Mucosa of stomach (tissue), 1 donor: Measurements from ENCODE around the gene GOLGA2.

Experiments
- H3K27me3 ChIP-seq: one replicate; pipeline ENCODE4 v1.7.0; 2013; ENCODE audit warnings: mild to moderate bottlenecking, low read length; ENCODE audit not compliant: control insufficient read depth, insufficient read depth
- H3K36me3 ChIP-seq: one replicate; pipeline ENCODE4 v1.7.0; 2013; ENCODE audit warnings: low read length; ENCODE audit not compliant: control insufficient read depth, insufficient read depth
- H3K4me1 ChIP-seq: one replicate; pipeline ENCODE4 v1.7.0; 2013; ENCODE audit warnings: mild to moderate bottlenecking, low read length; ENCODE audit not compliant: control insufficient read depth, insufficient read depth
- H3K4me3 ChIP-seq: one replicate; pipeline ENCODE4 v1.7.0; 2013; ENCODE audit warnings: low read length
- H3K9ac ChIP-seq: one replicate; pipeline ENCODE4 v1.7.0; 2013; ENCODE audit warnings: mild to moderate bottlenecking, low read length, moderate library complexity
- H3K9me3 ChIP-seq: one replicate; pipeline ENCODE4 v1.7.0; 2013; ENCODE audit warnings: mild to moderate bottlenecking, low read length, moderate library complexity; ENCODE audit not compliant: control insufficient read depth
- donor health status: Pancreatic carcinoma.

The GOLGA2 gene

DNA sequence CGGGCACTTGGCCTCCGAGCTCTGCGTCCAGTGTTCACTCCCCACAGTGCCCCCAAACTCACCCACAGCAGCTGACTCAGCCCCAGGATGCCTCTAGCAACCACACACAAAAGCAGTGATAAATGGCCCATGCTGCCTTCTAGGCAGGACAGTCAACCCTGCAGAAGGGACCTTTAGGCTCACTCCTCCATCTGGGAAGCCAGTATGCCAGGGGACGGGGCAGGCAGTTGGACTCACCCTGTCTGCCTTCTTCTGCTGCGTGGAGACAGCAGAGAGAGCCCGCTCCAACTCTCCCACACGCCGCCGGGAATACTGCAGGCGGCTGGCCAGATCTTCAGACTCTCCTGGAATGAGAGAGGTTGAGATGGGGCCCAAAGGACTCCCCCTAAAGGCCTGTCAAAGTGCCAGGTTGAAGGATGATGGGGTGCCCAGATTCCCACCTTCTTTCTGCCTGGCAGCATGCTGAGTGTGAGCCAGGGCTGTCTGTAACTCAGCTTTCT, 10.4 kb downstream of the GOLGA2 start:
- H3K9me3 ChIP-seq: no peaks in the 10 kb centered on the region
- H3K27me3 ChIP-seq: no peaks in the 10 kb centered on the region
- no peak overlapping the region for H3K9ac ChIP-seq
- no peak overlapping the region for H3K4me3 ChIP-seq
- H3K36me3 ChIP-seq: peaks cover 18% of the 10 kb centered on the region
- H3K4me1 ChIP-seq: no peaks in the 10 kb centered on the region

DNA sequence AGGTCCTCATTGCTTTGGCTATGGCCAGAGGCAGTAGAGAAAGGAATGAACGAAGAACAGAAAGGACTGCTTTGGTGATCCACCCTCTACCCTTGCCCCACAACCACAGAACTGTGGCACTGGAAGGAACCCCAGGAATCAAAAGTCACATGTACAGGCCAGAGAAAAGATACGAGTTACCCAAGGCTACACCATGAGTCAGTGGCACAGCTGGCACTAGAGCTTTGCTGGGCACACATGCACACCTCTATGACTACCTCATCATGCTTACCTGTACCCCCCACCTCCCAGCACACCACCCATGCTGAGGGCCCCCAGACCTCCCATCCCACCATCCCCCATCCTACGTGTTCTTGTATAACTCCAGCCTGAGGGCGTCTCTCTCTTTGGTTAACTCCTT, 13.1 kb downstream of the GOLGA2 start:
- H3K9ac ChIP-seq: no peak overlapping the region
- no peaks in the 10 kb centered on the region for H3K27me3 ChIP-seq
- no peak overlapping the region for H3K4me3 ChIP-seq
- no peaks in the 10 kb centered on the region for H3K4me1 ChIP-seq
- no peaks in the 10 kb centered on the region for H3K9me3 ChIP-seq
- peaks cover 24% of the 10 kb centered on the region for H3K36me3 ChIP-seq

DNA sequence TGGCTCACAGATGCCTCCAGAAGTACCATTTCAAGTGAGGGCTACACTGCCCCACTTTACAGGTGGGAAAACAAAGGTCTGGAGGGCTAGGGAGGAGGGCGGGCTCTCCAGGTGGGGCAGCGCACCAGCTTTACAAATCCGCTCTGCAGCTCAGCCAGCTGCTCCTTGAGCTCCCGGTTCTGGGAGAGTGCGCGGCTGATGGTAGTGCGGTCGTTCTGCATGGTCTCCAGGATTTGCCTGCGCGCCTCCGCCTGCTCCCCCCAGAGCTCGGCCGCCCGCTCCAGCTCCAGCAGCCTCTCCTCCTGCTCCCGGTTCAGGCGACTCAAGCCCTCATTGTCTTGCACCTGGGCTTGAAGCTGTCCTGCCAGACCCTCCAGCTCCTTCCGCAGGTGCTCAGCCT, 15.5 kb downstream of the GOLGA2 start:
- Histone ChIP-seq H3K36me3 (peaks cover 28% of the 10 kb centered on the region), H3K4me3 (no peak overlapping the region), H3K9me3 (no peaks in the 10 kb centered on the region), H3K4me1 (no peaks in the 10 kb centered on the region), H3K27me3 (no peaks in the 10 kb centered on the region), H3K9ac (no peak overlapping the region)

DNA sequence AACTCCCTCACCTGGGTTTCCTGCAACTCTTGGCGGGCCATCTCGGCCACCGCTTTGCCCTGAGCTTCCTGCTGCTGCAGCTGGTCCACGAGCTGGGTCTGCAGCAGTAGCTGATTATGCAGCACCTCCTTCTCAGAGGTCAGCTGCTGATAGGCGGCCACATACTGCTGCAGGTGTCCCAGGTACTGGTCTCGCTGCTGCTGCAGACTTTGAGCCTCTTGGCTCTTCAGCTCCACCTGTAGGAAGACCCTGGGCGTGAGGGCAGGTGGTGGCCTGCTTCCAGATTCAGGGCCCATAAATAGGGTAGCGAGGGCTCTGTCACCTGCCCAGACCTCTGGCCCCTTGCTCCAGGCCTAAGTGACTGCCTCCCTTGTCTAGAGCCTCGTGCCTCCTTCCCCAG, 16.7 kb downstream of the GOLGA2 start:
- no peak overlapping the region for H3K4me3 ChIP-seq
- H3K36me3 ChIP-seq: peaks cover 28% of the 10 kb centered on the region
- no peaks in the 10 kb centered on the region for H3K27me3 ChIP-seq
- H3K9me3 ChIP-seq: no peaks in the 10 kb centered on the region
- no peaks in the 10 kb centered on the region for H3K4me1 ChIP-seq
- H3K9ac ChIP-seq: no peak overlapping the region

DNA sequence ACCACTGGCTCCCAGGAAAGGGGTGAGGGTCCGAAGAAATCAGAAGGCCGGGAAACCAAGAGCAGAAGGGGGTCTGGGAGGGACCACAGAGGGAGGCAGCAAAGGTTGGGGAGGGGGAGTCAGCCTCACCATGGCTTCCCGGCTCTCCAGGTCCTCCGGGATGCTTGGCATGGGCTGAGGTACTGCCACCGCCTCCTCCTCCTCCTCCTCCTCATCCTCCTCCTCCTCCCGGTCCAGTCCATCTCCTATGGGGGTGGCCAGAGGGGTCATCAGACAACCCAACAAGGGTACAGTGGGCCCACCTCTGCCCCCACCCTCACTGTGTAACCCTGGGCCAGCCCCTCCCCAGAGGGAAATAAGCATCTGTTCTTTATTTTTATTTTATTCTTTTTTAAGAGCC, 17.5 kb downstream of the GOLGA2 start:
- no peaks in the 10 kb centered on the region for H3K27me3 ChIP-seq
- no peak overlapping the region for H3K9ac ChIP-seq
- H3K4me1 ChIP-seq: no peaks in the 10 kb centered on the region
- H3K4me3 ChIP-seq: no peak overlapping the region
- H3K9me3 ChIP-seq: no peaks in the 10 kb centered on the region
- H3K36me3 ChIP-seq: peaks cover 28% of the 10 kb centered on the region

DNA sequence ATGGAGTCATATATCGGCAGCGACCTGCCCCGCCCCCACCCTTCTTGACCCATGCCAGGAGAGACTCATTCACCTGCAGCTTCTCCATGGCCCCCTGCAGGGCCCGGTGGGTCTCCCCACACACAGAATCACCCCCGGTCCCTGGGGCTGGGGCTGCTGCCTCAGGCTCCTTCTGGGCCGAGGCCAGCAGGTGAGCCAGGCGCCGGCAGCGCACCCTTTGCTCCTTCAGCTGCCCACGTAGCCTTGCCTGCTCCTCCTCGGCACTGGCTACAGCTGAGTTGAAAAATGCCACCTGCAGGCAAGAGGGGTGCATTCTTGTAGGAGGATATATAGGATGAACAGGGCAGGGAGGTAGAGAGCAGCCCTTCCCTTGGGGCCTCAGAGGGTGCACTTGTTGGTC, 17.9 kb downstream of the GOLGA2 start:
- Histone ChIP-seq H3K4me1 (no peaks in the 10 kb centered on the region), H3K27me3 (no peaks in the 10 kb centered on the region), H3K4me3 (no peak overlapping the region), H3K36me3 (peaks cover 28% of the 10 kb centered on the region), H3K9ac (no peak overlapping the region), H3K9me3 (no peaks in the 10 kb centered on the region)

DNA sequence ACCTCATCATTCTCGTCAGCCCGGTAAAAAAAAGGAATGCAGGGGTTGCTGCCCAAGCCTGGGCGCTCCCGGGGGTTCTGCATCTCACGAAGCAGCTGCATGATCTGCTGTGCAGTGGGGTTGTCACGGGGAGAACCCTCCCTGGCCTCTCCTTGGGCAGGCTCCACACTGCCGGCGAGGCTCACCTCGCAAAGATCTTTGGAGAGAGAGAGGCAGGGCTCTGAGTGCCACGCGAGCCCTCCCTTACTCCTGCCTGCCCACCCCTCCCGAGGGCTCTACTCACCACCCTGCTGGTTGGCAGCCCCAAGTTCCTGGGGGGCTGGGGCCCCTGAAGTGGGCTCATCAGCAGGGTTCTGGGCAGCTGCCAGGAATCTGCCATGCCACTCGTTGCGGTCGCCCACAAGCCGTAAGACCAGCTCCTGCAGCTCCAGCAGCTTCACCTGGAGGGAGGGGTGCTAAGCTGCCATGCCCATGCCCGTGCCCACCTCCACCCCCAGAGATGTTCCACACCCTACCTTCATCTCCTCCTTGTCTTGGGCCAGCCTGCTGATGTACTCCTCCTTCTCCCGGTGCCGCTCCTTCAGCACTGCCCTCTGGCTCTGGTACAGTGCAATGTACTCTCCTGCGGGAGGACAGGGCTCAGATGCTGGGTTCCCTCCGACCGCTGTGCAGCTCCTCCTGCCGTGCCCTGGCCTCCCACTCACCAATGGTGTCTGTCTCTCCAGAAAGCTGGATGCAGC, 18.6 kb downstream of the GOLGA2 start:
- H3K27me3 ChIP-seq: no peaks in the 10 kb centered on the region
- peaks cover 28% of the 10 kb centered on the region for H3K36me3 ChIP-seq
- no peaks in the 10 kb centered on the region for H3K9me3 ChIP-seq
- no peaks in the 10 kb centered on the region for H3K4me1 ChIP-seq
- H3K9ac ChIP-seq: no peak overlapping the region
- H3K4me3 ChIP-seq: no peak overlapping the region

DNA sequence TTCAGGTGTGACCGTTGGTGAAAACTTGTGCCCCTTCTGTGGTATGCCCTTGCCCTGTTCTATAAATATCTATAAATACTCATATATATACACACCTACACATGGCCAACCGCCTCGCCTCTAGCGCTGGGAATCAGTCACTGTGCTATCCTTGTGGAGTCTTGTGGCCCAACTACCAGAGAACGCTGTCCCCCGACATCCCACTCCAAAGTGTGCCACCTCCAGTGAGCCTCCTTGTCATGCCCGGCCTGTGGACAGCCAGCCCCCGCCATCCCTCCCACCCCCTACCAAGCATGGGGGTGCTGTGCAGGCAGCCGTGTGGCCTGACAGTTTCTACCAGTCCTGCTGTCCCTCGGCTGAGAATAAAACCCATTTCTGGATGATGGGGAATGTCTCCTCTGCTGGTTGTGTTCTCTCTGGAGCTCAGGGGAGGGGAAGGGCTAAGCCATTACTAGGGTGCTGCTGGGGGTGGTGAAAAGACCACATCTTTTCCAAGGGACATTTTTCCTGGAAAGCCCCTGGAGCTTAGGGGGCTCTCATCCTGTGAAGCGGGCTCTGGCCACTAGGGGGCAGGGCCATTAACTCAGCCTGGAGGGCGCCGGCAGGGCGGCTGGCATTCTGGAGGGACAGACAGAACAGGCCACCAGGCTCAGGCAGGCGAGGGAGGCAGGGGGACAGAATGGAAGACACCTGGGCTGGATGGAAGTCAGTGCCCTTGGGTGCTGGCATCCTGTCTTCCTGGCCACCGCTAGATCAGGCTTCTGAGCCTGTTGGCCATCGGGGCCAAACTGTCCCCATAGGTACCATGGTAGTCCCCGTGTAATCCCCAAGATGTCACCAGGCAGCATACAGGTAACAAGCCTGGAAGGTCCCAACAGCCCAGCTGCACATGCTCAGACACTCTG, 20.7 kb downstream of the GOLGA2 start:
- Histone ChIP-seq H3K9me3 (no peaks in the 10 kb centered on the region), H3K4me3 (no peak overlapping the region), H3K4me1 (peaks cover 10% of the 10 kb centered on the region), H3K9ac (no peak overlapping the region), H3K27me3 (peaks cover 5% of the 10 kb centered on the region), H3K36me3 (peaks cover 14% of the 10 kb centered on the region)

DNA sequence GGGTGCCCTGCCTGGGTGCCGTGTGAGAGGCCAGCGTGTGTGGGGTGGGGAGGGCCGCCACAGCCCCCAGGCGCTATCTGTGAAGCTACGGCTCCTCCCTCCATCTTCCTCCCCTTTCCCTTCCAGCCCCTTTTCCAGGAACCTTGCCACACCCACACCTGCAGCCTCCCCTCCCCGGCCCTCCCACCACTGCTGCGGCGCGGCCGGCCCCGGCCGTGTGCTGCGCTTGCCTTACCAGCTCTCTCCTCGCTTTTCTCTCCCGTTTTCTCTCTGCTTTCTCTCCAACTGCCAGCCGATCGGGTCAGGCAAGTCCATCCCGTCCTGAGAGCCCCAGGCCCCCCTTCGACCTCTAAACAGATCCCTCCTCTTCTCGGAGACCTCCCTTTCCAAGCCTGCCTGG, 21.4 kb downstream of the GOLGA2 start:
- Histone ChIP-seq H3K4me1 (peaks cover 10% of the 10 kb centered on the region), H3K9me3 (no peaks in the 10 kb centered on the region), H3K4me3 (no peak overlapping the region), H3K27me3 (peaks cover 5% of the 10 kb centered on the region), H3K9ac (no peak overlapping the region), H3K36me3 (peaks cover 10% of the 10 kb centered on the region)

DNA sequence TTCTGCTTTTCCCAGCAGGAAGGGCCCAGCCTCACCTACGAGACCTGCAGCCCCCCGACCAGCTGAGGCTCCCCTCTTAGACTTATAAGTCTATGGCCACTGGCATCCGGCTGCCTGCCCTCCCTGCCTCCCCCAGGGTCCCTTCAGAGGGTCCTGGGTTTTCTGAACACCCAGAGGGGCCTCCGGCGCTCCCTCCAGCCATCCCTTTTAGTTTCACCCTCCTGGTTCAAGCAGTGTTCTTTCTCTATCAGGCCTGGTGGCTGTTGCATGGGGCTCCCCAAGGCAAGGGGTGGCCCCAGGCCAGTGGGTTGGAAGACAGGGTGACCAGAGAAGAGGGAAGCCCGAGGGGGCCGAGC, 21.8 kb downstream of the GOLGA2 start:
- Histone ChIP-seq H3K4me3 (no peak overlapping the region), H3K4me1 (peaks cover 10% of the 10 kb centered on the region), H3K27me3 (peaks cover 5% of the 10 kb centered on the region), H3K9me3 (no peaks in the 10 kb centered on the region), H3K36me3 (peaks cover 9% of the 10 kb centered on the region), H3K9ac (no peak overlapping the region)

DNA sequence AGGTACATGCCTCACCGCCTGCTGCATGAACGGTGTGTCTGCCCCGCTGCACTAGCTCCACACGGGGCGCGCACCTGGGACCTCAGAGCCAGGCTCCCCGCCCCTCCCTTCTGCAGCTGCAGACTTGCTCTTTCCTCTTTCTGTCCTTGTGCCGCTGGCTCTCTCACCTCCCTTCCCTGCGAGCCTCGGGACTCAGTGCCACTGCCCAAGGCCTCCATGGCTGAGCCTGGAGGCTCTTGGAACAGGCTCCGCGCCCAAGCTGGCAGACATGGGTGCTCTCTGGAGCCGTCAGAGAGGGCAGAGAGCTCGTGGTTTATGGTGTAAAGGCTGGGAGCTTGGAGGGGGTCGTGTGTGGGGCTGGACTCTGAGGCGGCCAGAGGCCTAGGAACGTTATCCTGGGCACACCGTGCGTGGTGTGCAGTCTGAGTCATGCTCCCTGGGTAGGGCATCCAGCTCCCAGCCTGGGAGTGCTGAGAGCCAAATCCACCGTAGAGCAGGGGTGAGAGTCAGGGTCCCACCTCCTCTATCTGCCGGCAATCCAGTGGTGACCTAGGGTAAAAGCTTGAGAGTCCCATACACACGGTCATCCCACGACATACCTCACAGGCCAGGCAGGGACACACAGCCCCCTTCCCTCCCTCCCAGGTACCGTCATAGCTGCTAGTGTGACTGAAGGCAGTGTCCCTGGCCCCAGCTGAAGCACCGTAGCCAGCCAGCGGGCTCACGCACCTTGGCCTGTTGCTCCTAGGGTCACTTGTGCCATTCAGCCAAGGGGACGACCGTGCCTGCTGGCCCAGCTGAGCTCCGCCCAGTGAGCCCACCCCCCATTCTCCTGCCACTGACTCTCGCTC, 22.4 kb downstream of the GOLGA2 start:
- H3K27me3 ChIP-seq: peaks cover 5% of the 10 kb centered on the region
- peaks cover 9% of the 10 kb centered on the region for H3K36me3 ChIP-seq
- no peaks in the 10 kb centered on the region for H3K9me3 ChIP-seq
- no peak overlapping the region for H3K4me3 ChIP-seq
- peaks cover 10% of the 10 kb centered on the region for H3K4me1 ChIP-seq
- H3K9ac ChIP-seq: no peak overlapping the region
